GM19025 (cell line): Measurements from ENCODE around the gene GALC.

Experiments used
- ATAC-seq: cut with Tn5 transposase; IDR thresholded peaks from one replicate; pipeline ENCODE4 v1.9.1; 2021; ENCODE audit warnings: mild to moderate bottlenecking, low read depth, moderate library complexity; ENCODE audit not compliant: unreplicated experiment

Gene GALC

DNA sequence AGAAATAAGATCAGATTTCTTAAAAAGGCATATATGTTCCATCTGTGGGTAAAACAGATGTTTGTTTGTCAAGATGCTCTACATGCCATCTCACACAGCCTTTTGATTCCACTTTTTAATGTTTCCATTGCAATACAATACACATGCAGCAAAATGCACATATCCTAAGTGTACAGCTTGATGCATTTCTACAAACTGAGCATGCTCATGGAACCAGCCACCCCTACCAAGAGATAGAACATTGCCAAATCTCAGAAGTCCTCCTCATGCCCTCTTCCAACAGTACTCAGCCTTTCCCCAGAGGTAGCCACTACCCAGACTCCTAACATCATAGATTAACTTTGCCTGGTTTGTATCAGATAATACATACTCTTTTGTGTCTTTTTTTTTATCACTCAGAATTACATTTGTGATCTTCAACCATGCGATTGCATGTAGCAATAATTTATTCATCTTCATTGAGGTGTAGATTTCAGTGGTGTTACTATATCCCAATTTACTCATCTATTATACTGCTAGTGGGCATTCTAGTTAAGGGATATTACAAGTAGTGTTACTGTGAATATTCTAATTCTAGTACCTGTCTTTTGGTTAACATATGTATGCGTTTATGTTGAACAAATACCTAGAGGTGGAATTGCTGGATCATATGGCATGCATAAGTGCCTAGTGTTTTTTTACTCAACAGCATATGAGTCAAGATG, 15.2 kb upstream of the GALC start:
- ATAC-seq: no peak

GRCh38 chr14:88007608-88008007, 14.6 kb upstream of the GALC start:
- no peak for ATAC-seq

DNA sequence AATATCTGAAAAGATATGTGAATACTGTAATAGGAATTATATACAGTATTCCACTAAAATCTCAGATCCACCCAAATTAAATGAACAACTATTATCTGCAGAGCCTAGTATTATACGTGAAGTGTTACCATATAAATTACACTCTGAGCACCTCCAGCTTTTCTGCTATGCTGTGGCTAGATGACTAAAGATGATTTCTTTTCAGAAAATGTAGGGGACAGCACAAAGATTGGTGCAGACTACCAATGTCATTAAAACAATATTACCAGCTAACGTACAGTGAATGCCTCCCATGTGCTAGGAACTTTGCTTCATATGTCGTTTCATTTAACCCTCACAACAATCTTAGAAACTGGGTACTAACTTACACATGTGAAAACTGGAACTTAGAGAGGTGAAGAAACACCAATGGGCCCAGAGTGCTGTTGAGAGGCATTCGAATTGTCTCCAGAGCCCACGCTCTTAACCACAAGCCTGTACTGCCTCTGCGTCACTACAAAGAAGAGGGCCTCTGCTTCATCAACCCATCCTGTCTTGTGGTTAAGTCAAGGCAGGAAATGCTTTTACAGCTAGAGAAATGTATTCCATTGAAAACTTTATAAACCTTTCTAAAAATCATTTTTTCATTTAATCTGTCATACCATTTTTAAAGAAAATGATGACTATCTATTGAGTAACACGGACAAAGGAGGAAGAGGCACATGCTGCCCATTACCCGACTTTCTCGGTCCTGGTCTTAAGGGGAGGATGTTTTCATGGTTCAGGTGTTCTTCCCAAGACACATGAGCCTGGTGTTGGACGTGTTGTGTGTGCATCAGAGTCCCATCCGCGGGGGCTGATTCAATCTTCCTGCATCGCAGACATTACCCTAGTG, 13.2 kb upstream of the GALC start:
- peak; percentile 90 for ATAC-seq

DNA sequence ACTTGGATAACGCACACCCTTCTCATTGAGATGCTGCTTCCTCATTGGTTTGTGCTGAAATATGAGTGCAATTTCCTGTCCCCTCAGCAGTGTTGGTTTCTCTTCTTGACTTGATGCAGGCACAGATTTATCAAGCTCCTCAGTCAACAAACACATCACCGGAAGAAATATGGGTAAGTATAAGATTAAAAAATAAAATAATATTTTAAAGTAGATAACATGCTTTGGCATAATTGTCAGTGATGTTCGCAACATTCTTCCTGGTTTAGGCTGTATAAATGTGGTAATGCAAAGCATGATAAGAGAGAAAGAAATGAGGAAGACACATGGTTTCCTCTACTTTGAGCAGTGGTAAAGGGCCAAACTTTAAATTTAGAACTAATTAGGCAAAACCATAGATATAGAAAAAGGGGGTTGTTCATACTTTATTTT, 12.1 kb upstream of the GALC start, which contains the start of gene GPR65:
Gene GPR65, plus strand, starts transcription at position 86 of the 432 bp plus-strand sequence. CDS start 5,713 bp downstream, outside the sequence.
- peak; percentile 47 for ATAC-seq

GRCh38 chr14:88004506-88005036, 11.6 kb upstream of the GALC start:
- ATAC-seq: no peak

DNA sequence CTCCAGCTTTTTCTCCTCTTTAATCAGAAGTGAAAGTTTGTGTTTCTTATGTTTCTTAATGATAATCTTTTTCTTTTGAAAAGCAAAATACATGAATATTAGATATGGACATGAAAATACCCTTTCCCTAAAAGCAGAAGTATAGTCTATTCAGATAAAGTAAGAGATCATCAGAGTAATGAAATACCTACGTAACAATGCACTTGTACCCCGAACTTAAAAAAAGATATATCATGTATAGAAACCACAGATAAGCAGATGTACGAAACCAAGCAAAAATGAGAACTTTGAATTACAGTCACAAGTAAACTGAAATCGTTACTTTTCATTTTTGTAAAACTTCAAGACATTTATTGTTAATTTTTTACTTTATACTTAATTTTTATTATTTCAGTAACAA, 10.4 kb upstream of the GALC start:
- no peak for ATAC-seq

DNA sequence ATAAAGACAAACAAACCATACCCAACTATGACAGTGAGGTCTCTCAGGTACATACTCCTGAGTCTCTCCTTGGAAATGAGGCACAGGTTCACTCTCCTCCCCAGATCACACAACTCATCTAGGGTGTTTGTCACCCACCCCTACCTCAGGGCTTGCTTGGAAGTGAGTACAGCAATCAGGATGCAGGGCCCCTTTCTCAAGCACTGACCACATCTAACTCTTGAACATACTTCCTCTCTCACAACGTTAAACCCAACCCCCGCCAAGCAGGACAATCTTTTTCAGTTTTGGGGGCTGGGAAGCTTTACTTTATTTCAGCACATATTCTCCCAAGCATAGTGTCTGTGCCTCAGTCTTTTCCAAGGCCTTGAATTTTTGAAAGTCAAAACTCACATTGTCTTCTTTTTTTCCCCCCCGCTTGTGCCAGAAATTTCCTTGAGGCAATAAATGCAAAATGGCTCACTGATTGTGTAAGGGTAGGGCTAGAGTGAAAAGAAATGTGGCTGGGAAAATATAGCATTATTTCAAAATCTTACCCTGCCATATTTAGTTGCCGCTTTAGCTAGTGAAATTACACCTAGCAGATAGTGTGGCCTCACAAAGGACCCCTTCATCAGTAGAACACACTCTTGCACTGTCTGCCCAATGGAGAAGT, 9.6 kb upstream of the GALC start:
- no peak for ATAC-seq

- ATAC-seq: no peak
Measured at GRCh38 chr14:87999277-87999676, 6.3 kb upstream of the GALC start.

- ATAC-seq: no peak
Measured at GRCh38 chr14:87998482-87998881, 5.5 kb upstream of the GALC start.

- ATAC-seq: no peak
Measured at GRCh38 chr14:87996291-87996592, 3.3 kb upstream of the GALC start.

DNA sequence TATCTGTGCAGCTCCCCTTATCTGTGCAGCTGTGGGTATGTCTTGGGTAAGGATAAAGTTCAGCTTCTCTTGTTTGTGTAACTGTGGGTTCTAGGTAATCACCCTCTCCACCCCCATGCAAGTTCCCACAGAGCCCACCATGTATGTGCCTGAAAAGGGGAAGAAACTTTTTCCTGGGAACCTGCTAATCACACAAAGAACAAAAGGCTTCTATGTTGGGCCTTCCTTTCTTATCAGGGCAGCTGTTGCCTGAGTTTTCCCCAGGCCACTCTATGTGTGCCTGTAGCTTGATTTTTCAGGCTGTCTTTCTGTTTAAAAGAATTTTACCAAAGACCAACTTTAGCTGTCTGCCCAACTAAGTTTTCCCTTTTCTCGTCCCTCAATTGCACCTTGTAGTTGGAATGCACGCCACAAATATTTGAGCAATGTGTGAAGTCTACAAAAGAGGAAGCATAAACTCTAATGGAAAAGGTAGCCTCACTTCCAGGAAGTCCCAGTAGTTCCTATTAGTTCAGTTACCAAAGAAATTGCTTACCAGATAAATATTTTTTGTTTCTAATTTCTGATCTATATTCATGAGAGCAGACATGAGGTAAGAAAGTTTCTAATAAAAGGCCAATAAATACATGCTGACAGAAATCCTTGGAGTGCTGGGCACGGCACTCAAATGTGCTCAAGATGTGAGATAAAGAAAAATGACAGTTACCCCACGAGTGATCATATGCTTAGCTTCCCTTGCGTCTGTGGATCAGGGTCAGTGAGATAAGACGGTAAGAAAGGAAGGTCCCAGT, 2.7 kb upstream of the GALC start:
- no peak for ATAC-seq

GRCh38 chr14:87994974-87995373, 2.0 kb upstream of the GALC start:
- ATAC-seq: peak; percentile 31

DNA sequence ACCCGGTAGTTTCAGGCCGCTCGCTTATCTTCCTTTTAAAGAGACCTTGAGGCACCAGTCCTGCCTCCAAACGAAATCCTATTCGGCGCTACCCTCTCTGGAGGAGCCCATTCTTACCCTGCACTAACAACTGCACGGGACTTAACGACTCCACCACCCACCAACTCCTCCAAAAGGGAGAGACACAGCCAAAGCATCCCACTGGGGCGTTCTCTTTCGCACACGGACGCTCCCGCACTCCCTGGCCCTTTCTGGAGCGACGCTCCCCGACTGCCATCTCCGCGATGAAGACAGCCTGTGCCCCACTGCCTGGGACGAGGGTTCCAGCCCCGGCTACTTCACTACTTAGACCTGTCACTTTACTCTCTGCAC, 650 bp downstream of the GALC start:
- no peak for ATAC-seq

DNA sequence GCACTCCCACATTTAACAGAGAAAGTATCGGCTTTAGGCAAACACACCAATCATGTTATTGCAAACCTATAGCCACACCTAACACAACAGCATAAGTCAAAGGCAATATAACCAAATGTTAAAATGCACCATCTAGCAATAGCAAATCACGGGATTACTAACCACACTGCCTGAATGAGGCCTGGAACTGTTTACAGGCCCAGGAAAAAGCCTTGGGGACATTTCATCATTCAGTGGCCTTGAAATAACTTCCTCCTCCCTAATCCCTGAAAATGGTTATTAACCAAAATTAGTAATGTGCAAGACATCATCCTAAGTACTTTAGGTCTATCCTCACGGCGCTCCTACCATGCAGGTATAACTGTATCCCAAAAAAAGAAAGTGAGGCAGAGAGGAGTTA, 2.3 kb downstream of the GALC start:
- ATAC-seq: no peak

DNA sequence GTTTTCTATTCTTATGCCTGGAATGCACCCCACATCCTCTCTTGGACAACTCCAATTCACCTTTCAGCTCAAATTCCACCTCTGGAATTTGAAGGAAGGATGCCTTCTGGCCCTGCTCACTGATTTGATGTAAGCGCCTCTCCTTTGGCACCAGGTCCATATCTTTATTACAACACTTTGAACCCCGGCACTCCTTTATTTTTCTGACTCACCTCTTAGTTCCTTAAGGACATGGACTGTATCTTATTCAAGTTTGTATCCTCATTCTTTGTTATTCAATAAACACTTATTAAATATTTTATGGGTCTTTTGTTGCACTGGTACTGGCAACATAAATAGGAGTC, 3.1 kb downstream of the GALC start:
- no peak for ATAC-seq

DNA sequence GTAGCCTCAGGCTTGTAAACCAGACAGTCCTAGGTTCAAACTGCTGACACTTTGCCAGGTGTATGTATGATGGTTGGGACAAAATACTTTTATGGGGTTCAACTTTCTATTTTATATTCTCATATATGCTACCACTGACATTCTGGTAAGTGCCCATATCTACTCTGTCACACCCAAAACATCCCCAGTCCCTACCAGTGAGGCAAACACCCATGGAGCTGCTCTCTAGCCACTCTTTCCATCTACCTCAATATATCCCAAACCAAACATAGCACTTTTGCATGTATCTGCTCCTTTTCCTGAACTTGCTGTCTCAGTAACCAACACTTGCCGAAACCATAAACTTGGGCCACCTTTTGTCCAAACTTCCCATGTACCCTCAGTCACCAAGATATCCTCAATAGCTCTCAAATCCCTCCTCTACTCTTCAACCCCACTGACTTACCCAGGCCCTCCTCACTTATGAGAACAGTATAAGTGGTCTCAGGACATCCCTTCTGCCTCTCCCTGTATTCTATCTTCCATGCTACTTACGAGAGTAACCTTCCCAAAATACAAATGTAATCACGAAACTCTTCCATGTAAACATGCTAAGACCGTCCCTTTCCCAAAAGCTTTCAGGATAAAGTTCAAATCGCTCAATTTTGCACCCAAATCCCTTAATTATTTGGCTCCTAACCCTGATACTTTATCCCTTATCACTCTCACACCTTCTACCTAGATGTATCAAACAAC, 3.6 kb downstream of the GALC start:
- ATAC-seq: no peak

GRCh38 chr14:87979689-87980088, 13.3 kb downstream of the GALC start:
- no peak for ATAC-seq

DNA sequence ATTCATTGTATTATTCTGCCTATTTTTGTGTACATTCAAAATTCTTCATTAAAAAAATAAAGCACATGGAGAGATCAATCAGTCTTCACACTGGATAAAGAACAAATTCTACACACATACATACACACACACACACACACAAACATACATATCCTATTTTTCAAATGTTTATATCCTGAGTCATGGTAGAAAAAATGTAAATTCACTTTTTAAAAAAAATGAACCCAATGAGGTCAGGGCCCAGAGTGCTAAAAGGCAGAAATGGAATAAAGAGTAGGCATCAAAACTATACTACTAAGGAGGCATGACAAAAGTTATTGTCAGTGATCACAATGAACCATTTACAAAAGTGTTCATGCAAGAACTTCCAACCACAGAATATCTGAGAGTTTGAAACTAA, 17.3 kb downstream of the GALC start:
- no peak for ATAC-seq

DNA sequence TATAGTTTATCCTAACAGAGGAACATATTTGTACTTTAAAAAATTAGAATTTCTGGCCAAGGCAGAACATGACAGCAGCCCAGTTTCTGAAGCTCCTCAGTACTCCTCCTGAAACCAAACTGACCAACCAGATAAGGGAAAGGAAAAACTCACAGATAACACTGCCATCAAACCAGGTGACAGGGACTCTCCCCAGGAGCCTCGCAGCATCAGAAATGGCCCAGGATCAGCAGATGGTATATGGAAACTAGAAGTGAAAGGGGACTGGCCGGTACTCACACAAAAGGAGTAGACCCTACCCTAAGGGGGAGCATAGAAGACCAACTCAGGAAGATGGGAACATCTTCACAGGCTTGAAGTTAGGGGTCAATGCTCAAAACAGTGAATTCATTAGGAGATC, 22.0 kb downstream of the GALC start:
- ATAC-seq: peak; percentile 92

GRCh38 chr14:87967496-87967895, 25.5 kb downstream of the GALC start:
- ATAC-seq: no peak
